ENCODE data around the gene CLEC2D.

The CLEC2D gene

DNA sequence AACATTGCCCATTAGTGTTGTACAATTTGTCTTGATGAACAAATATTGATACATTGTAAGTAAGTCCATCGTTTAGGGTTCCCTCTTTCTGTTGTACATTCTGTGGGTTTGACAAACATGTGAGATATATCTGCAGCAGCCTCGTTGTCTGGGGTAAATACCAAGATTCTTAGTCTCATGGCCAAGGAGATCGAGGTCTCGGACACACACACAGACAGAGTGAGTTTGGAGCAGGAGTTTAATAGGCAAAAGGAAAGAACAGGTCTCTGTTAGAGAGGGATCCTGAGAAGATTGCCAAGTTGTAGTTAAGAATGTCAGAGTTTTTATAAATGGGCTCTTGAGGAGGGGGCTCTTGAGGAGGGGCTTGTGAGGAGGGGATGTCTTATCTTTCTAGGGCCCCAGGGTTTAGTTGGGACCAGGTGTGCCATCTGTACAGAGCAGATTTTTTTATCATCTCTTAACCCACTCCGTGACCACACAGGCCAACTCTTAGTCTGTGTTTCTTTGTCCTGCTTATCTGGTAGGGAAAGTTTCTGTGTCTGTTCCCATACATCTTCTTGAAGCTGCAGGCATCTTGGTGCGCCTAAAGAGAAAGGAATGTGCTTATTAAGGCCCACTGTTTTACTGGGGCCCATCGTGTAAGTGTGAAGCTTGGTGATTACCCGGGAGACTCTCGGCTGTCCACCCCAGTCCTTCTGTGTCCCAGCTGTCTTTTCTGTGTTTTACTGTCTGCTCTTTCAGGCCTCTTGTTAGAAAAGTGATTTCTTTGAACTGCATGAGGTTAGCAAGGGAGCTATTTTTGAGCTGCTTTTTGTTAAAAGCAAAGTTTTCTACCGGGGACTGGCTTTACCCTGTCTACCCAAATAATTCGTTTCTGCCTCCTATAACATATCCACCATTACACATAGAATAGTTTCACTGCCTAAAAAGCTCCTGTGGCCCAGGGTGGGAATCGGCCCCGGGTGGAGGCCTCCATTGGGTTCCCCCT, 22.4 kb upstream of the CLEC2D start:
- H3K4me1 ChIP-seq (ENCODE audit: insufficient read depth, low read length, severe bottlenecking) = peaks cover 34% of the 10 kb centered on the region
- TF ChIP-seq CTCF (IDR thresholded peaks at IDR 0.05; ENCODE audit: low read length) (no peak), EZH2 (IDR thresholded peaks at IDR 0.05; ENCODE audit: borderline replicate concordance, low read length) (no peak)
- peak overlapping the region; percentile 99 for H3K4me2 ChIP-seq (ENCODE audit: low read length)
- H3K27ac ChIP-seq (ENCODE audit: low read depth, low read length, poor library complexity, severe bottlenecking) = peak overlapping the region; percentile 96
- H3K27me3 ChIP-seq (ENCODE audit: insufficient read depth, low read length) = no peaks in the 10 kb centered on the region
- H3K9me3 ChIP-seq (ENCODE audit: low read length) = peaks cover 3% of the 10 kb centered on the region; the same call in 1 of the 2 replicates
- H3K9me2 ChIP-seq (ENCODE audit: low read depth, low read length) = no peaks in the 10 kb centered on the region
- H3K4me3 ChIP-seq (ENCODE audit: low read depth, low read length, poor library complexity, severe bottlenecking) = peak overlapping the region; percentile 84
- H3K9ac ChIP-seq (ENCODE audit: low read length) = peak overlapping the region; percentile 84
- peaks cover 5% of the 10 kb centered on the region; the same call in 1 of the 2 replicates for H3F3A ChIP-seq (ENCODE audit: insufficient read depth, low read length)
- peaks cover 10% of the 10 kb centered on the region for H3K36me3 ChIP-seq (ENCODE audit: insufficient read depth, low read length)
- H4K20me1 ChIP-seq (ENCODE audit: insufficient read depth, low read length) = no peaks in the 10 kb centered on the region
- peaks cover 6% of the 10 kb centered on the region for H3K79me2 ChIP-seq (ENCODE audit: insufficient read depth, low read length)
- H2AFZ ChIP-seq (ENCODE audit: low read length) = no peak overlapping the region

GRCh38 chr12:9647825-9648700, 21.4 kb upstream of the CLEC2D start:
- no peaks in the 10 kb centered on the region for H3K27me3 ChIP-seq (ENCODE audit: insufficient read depth, low read length)
- H3K36me3 ChIP-seq (ENCODE audit: insufficient read depth, low read length) = peaks cover 18% of the 10 kb centered on the region
- peaks cover 3% of the 10 kb centered on the region; the same call in 1 of the 2 replicates for H3K9me3 ChIP-seq (ENCODE audit: low read length)
- peak overlapping the region; percentile 84 for H3K9ac ChIP-seq (ENCODE audit: low read length)
- H3K9me2 ChIP-seq (ENCODE audit: low read depth, low read length) = no peaks in the 10 kb centered on the region
- H2AFZ ChIP-seq (ENCODE audit: low read length) = no peak overlapping the region
- no peak for TF ChIP-seq EZH2 (IDR thresholded peaks at IDR 0.05; ENCODE audit: borderline replicate concordance, low read length)
- TF ChIP-seq CTCF (IDR thresholded peaks at IDR 0.05; ENCODE audit: low read length) = no peak
- H4K20me1 ChIP-seq (ENCODE audit: insufficient read depth, low read length) = no peaks in the 10 kb centered on the region
- H3K4me1 ChIP-seq (ENCODE audit: insufficient read depth, low read length, severe bottlenecking) = peaks cover 39% of the 10 kb centered on the region
- H3K79me2 ChIP-seq (ENCODE audit: insufficient read depth, low read length) = peaks cover 11% of the 10 kb centered on the region
- H3K4me2 ChIP-seq (ENCODE audit: low read length) = peak overlapping the region; percentile 99
- peak overlapping the region; percentile 96 for H3K27ac ChIP-seq (ENCODE audit: low read depth, low read length, poor library complexity, severe bottlenecking)
- peak overlapping the region; percentile 84 for H3K4me3 ChIP-seq (ENCODE audit: low read depth, low read length, poor library complexity, severe bottlenecking)
- H3F3A ChIP-seq (ENCODE audit: insufficient read depth, low read length) = peaks cover 5% of the 10 kb centered on the region; the same call in 1 of the 2 replicates

- H3F3A ChIP-seq (ENCODE audit: insufficient read depth, low read length) = peaks cover 5% of the 10 kb centered on the region; the same call in 1 of the 2 replicates
Observed at GRCh38 chr12:9648701-9649531, 20.6 kb upstream of the CLEC2D start.

More at GRCh38 chr12:9648701-9649531, 20.6 kb upstream of the CLEC2D start:
- H3K4me2 ChIP-seq (ENCODE audit: low read length) = peak overlapping the region; percentile 99
- peak overlapping the region; percentile 84 for H3K9ac ChIP-seq (ENCODE audit: low read length)
- TF ChIP-seq CTCF (IDR thresholded peaks at IDR 0.05; ENCODE audit: low read length) = no peak
- no peak for TF ChIP-seq EZH2 (IDR thresholded peaks at IDR 0.05; ENCODE audit: borderline replicate concordance, low read length)
- H3K4me3 ChIP-seq (ENCODE audit: low read depth, low read length, poor library complexity, severe bottlenecking) = peak overlapping the region; percentile 84
- H4K20me1 ChIP-seq (ENCODE audit: insufficient read depth, low read length) = no peaks in the 10 kb centered on the region
- H2AFZ ChIP-seq (ENCODE audit: low read length) = no peak overlapping the region
- H3K79me2 ChIP-seq (ENCODE audit: insufficient read depth, low read length) = peaks cover 11% of the 10 kb centered on the region
- H3K36me3 ChIP-seq (ENCODE audit: insufficient read depth, low read length) = peaks cover 26% of the 10 kb centered on the region
- no peaks in the 10 kb centered on the region for H3K9me2 ChIP-seq (ENCODE audit: low read depth, low read length)
- peaks cover 3% of the 10 kb centered on the region; the same call in 1 of the 2 replicates for H3K9me3 ChIP-seq (ENCODE audit: low read length)
- H3K27ac ChIP-seq (ENCODE audit: low read depth, low read length, poor library complexity, severe bottlenecking) = peak overlapping the region; percentile 96
- peaks cover 39% of the 10 kb centered on the region for H3K4me1 ChIP-seq (ENCODE audit: insufficient read depth, low read length, severe bottlenecking)
- H3K27me3 ChIP-seq (ENCODE audit: insufficient read depth, low read length) = no peaks in the 10 kb centered on the region
